Caco-2 (cell line): ENCODE results near the gene UBE2L6. TPM values are rescaled to one million over a fixed set of nuclear protein-coding genes. Genes with fewer than 3 reads are reported as not detected.

ENCODE experiments used
- BruUV-seq: library from RNA; stranded (reverse); fragments of 400-500 nt; replicated peaks from 2 replicates; lab custom pipeline; 2021; lab: Mats Ljungman, UMichigan
- CTCF ChIA-PET: fragments of 300-600 bp; sonication (Branson Sonifier 250); formaldehyde crosslinking; loops from one replicate; lab custom pipeline; 2022; ENCODE audit warnings: antibody characterized with exemption; lab: Charles Lee
- POLR2A ChIA-PET: fragments of 300-600 bp; sonication (Branson Sonifier 250); formaldehyde crosslinking; loops from one replicate; lab custom pipeline; 2022; ENCODE audit warnings: antibody characterized with exemption; lab: Charles Lee
- DNase-seq, 2 experiments: peaks; one replicate each; pipeline versions ENCODE4 v3.0.0 to v3.0.0-alpha.2; 2020 to 2022
- H3K27me3 ChIP-seq: replicated peaks from 2 replicates; pipeline ENCODE4 v1.6.0; 2011; ENCODE audit warnings: low read length; ENCODE audit not compliant: control insufficient read depth, insufficient read depth
- H3K36me3 ChIP-seq: 2 replicates; pipeline ENCODE4 v1.5.1; 2011; ENCODE audit warnings: low read length; ENCODE audit not compliant: control insufficient read depth, insufficient read depth
- H3K4me1 ChIP-seq: fragments of 250-450 bp; sonication (Bioruptor Pico); 2 replicates; pipeline ENCODE4 v1.5.1; 2020; ENCODE audit warnings: mild to moderate bottlenecking
- H3K4me3 ChIP-seq: 2 replicates; pipeline ENCODE4 v1.5.1; 2011; ENCODE audit warnings: low read depth, mild to moderate bottlenecking, control low read depth, low read length
- H3K9me3 ChIP-seq: fragments of 250-450 bp; sonication (Bioruptor Pico); 2 replicates; pipeline ENCODE4 v1.5.1; 2020; ENCODE audit warnings: mild to moderate bottlenecking, moderate library complexity
- H3K27ac Mint-ChIP-seq: one replicate; pipeline ENCODE4 v1.8.0; 2022; ENCODE audit warnings: mixed read lengths; ENCODE audit not compliant: unreplicated experiment
- H3K27me3 Mint-ChIP-seq: one replicate; pipeline ENCODE4 v1.8.0; 2022; ENCODE audit warnings: mixed read lengths; ENCODE audit not compliant: insufficient read depth, unreplicated experiment
- H3K36me3 Mint-ChIP-seq: one replicate; pipeline ENCODE4 v1.8.0; 2022; ENCODE audit warnings: mild to moderate bottlenecking, mixed read lengths; ENCODE audit not compliant: insufficient read depth, unreplicated experiment
- H3K4me1 Mint-ChIP-seq: one replicate; pipeline ENCODE4 v1.8.0; 2022; ENCODE audit warnings: low read depth, mixed read lengths; ENCODE audit not compliant: unreplicated experiment
- H3K4me3 Mint-ChIP-seq: one replicate; pipeline ENCODE4 v1.8.0; 2022; ENCODE audit warnings: mild to moderate bottlenecking, moderate library complexity, mixed read lengths; ENCODE audit not compliant: unreplicated experiment
- H3K9me3 Mint-ChIP-seq: one replicate; pipeline ENCODE4 v1.8.0; 2022; ENCODE audit warnings: mixed read lengths; ENCODE audit not compliant: unreplicated experiment
- CTCF ChIP-seq, 2 experiments: fragments of 200-600 bp in 1 of 2; IDR thresholded peaks; 1 replicate in 1 of 2; 2 replicates in 1 of 2; pipeline versions ENCODE4 v1.5.1 to v1.8.0; 2011 to 2022; ENCODE audit warnings: antibody characterized with exemption in 1 of 2, control low read depth in 1 of 2, inconsistent platforms in 1 of 2, low read depth in 1 of 2, low read length in 1 of 2, mild to moderate bottlenecking in 1 of 2, moderate library complexity in 1 of 2; ENCODE audit not compliant: insufficient read depth in 1 of 2, severe bottlenecking in 1 of 2, unreplicated experiment in 1 of 2
- intact Hi-C: fragments of 100-400 bp; cut with micrococcal nuclease; formaldehyde crosslinking; loops from one replicate; pipeline ENCODE4 v1.10.0; 2022; ENCODE audit not compliant: unreplicated experiment
- total RNA-seq: library from RNA; stranded (reverse); gene quantifications from 2 replicates; pipeline ENCODE4 v1.2.3, GENCODE V29; 2022

Gene UBE2L6
- total RNA-seq, 1 experiment from 2014 or later: 20.2 TPM

DNA sequence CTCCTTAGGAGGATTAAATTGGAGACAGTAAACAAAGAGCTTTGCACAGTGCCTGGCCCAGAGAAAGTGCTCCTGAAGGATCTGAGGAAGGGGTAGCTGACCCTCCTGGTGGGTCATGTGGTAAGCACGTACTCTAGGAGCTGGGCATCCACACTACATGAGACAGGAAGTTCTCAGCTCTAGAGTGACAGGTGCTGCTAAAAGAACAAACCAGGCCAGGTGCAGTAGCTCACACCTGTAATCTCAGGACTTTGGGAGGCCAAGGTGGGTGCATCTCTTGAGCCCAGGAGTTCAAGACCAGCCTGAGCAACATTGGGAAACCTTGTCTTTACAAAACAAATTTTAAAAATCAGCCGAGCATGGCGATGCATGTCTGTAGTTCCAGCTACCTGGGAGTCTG, 65.1 kb downstream of the UBE2L6 start:
- Histone ChIP-seq H3K4me3 (no peak overlapping the region), H3K36me3 (peaks cover 8% of the 10 kb centered on the region), H3K4me1 (peaks cover 56% of the 10 kb centered on the region), H3K27me3 (no peaks in the 10 kb centered on the region), H3K9me3 (no peaks in the 10 kb centered on the region)
- TF ChIP-seq CTCF (IDR thresholded peaks at IDR 0.05; ENCODE audit: insufficient read depth in 1 of 2, low read depth in 1 of 2, low read length in 1 of 2, severe bottlenecking in 1 of 2, unreplicated experiment in 1 of 2): no peak
- ChIA-PET CTCF (interaction anchor here (0.7 to 1.8 kb wide), 6 partner anchors 9 to 51 kb away, joined by 3 to 8 read pairs (median 5); partner anchors contain the start of genes SLC43A1 and TIMM10), POLR2A (interaction anchor here (0.9 kb wide), 1 partner anchor 12 kb away, joined by 3 read pairs; no protein-coding TSS in a partner anchor)
- no peaks in the 10 kb centered on the region for H3K27me3 Mint-ChIP-seq
- H3K36me3 Mint-ChIP-seq: peaks cover 66% of the 10 kb centered on the region
- peaks cover 47% of the 10 kb centered on the region for H3K4me1 Mint-ChIP-seq
- DNase-seq: no peak
- H3K4me3 Mint-ChIP-seq: no peak overlapping the region
- BruUV-seq: no TSS peak
- intact Hi-C loops: no loop called here
- no peaks in the 10 kb centered on the region for H3K9me3 Mint-ChIP-seq
- H3K27ac Mint-ChIP-seq: peak overlapping the region; percentile 48

DNA sequence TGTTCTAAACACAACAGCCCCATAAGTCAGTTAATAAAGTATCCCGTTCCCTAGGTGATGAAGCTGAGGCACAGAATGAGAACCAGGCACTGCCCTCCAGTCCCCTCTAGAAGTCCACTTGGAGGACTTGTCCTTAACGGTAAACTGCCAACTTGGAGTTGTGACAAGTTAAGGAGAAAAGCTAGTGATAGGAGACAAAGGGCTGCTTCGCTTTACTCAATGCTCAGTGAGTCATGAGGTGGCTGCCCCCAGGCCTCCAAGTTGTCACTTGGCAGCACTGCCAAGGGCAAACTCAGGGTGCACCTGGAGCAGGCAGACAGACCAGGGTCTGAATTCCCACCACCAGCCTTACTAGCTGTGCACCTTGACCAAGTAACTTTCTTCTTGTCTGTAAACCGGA, 65.5 kb downstream of the UBE2L6 start:
- H3K9me3 ChIP-seq: no peaks in the 10 kb centered on the region
- intact Hi-C loops: no loop called here
- ChIA-PET CTCF (interaction anchor here (0.7 to 1.8 kb wide), 6 partner anchors 9 to 51 kb away, joined by 3 to 8 read pairs (median 5); partner anchors contain the start of genes SLC43A1 and TIMM10), POLR2A (no interaction called here)
- DNase-seq: no peak
- H3K4me1 ChIP-seq: peaks cover 60% of the 10 kb centered on the region
- H3K4me3 ChIP-seq: no peak overlapping the region
- BruUV-seq: no TSS peak
- H3K27me3 ChIP-seq: no peaks in the 10 kb centered on the region
- Mint-ChIP-seq H3K27ac (no peak overlapping the region), H3K27me3 (no peaks in the 10 kb centered on the region), H3K4me3 (no peak overlapping the region), H3K4me1 (peaks cover 51% of the 10 kb centered on the region), H3K36me3 (peaks cover 66% of the 10 kb centered on the region), H3K9me3 (no peaks in the 10 kb centered on the region)
- TF ChIP-seq CTCF (IDR thresholded peaks at IDR 0.05; ENCODE audit: insufficient read depth in 1 of 2, low read depth in 1 of 2, low read length in 1 of 2, severe bottlenecking in 1 of 2, unreplicated experiment in 1 of 2): no peak
- peaks cover 8% of the 10 kb centered on the region for H3K36me3 ChIP-seq

Other genes starting within 250 kb of the UBE2L6 start
- gene TNKS1BP1, start 242.7 kb downstream of the UBE2L6 start, total RNA-seq: 107 and 120 TPM in 2 replicates
- gene SSRP1, start 231.8 kb downstream of the UBE2L6 start, total RNA-seq: 206 and 212 TPM in 2 replicates
- gene P2RX3, start 229.3 kb downstream of the UBE2L6 start, total RNA-seq: not detected in 2 replicates
- not detected in 2 replicates for gene PRG3, start 186.5 kb downstream of the UBE2L6 start, total RNA-seq
- not detected in 2 replicates for gene PRG2, start 177.0 kb downstream of the UBE2L6 start, total RNA-seq
- not detected in 2 replicates for gene SLC43A3, start 140.6 kb downstream of the UBE2L6 start, total RNA-seq
- gene RTN4RL2, start 107.1 kb downstream of the UBE2L6 start, total RNA-seq: 5.5 and 5.6 TPM in 2 replicates
- gene SLC43A1, start 52.0 kb downstream of the UBE2L6 start, total RNA-seq: 71.7 and 80.5 TPM in 2 replicates
- 102 and 103 TPM in 2 replicates for gene TIMM10, start 36.9 kb downstream of the UBE2L6 start, total RNA-seq
- gene SMTNL1, start 30.1 kb downstream of the UBE2L6 start, total RNA-seq: 0.18 TPM in 1 of 2 replicates, not detected in the other
- 3.2 and 3.8 TPM in 2 replicates for gene SERPING1, start 30.0 kb upstream of the UBE2L6 start, total RNA-seq
- gene YPEL4, start 82.2 kb upstream of the UBE2L6 start, total RNA-seq: 0.32 TPM in 1 of 2 replicates, not detected in the other
- 21.0 and 22.1 TPM in 2 replicates for gene CLP1, start 90.1 kb upstream of the UBE2L6 start, total RNA-seq
- 66.0 and 72.2 TPM in 2 replicates for gene ZDHHC5, start 100.4 kb upstream of the UBE2L6 start, total RNA-seq
- gene MED19, start 144.5 kb upstream of the UBE2L6 start, total RNA-seq: 29.2 and 29.7 TPM in 2 replicates
- 150 and 152 TPM in 2 replicates for gene TMX2, start 144.9 kb upstream of the UBE2L6 start, total RNA-seq
- gene SELENOH, start 173.8 kb upstream of the UBE2L6 start, total RNA-seq: 174 and 175 TPM in 2 replicates
- not detected in 2 replicates for gene BTBD18, start 184.1 kb upstream of the UBE2L6 start, total RNA-seq
- 223 and 225 TPM in 2 replicates for gene CTNND1, start 194.1 kb upstream of the UBE2L6 start, total RNA-seq